ENCODE measurements around the gene RHBDD3. TPM values are rescaled to one million over a fixed set of nuclear protein-coding genes. Genes with fewer than 3 reads are reported as not detected.

Gene RHBDD3
- total and polyA plus RNA-seq, 2 donors = 22.6 to 31.1 TPM

GRCh38 chr22:29275819-29276565 is 8.2 kb upstream of the RHBDD3 start:
- Histone ChIP-seq H3K27ac (ENCODE audit: low read depth in 1 of 2, low read length in 1 of 2) (no peak overlapping the region), H3K36me3 (ENCODE audit: control insufficient read depth in 2 of 2, insufficient read depth in 2 of 2, low read length in 1 of 2) (peaks cover 45 to 89% of the 10 kb centered on the region in 2 donors), H3K4me1 (ENCODE audit: control insufficient read depth in 2 of 2, insufficient read depth in 2 of 2, low read length in 2 of 2) (peaks cover 0 to 7% of the 10 kb centered on the region in 2 donors), H3K27me3 (ENCODE audit: control insufficient read depth in 2 of 2, insufficient read depth in 1 of 2, low read length in 1 of 2) (no peaks in the 10 kb centered on the region), H3K4me3 (ENCODE audit: low read length in 2 of 2) (no peak overlapping the region), H3K9me3 (ENCODE audit: control insufficient read depth in 2 of 2, insufficient read depth in 1 of 2, low read length in 1 of 2) (no peaks in the 10 kb centered on the region)
- DNase-seq (ENCODE audit: low read depth in 6 of 9, low spot score in 9 of 9) = no peak
- 95% methylated on average over 3 of the region's 3 CpGs for WGBS

- DNase-seq (ENCODE audit: low read depth in 6 of 9, low spot score in 9 of 9) = no peak
- H3K27ac ChIP-seq (ENCODE audit: low read depth in 1 of 2, low read length in 1 of 2) = no peak overlapping the region
- peaks cover 6 to 14% of the 10 kb centered on the region in 2 donors for H3K4me1 ChIP-seq (ENCODE audit: control insufficient read depth in 2 of 2, insufficient read depth in 2 of 2, low read length in 2 of 2)
- WGBS = 96% methylated on average over 3 of the region's 3 CpGs
- H3K9me3 ChIP-seq (ENCODE audit: control insufficient read depth in 2 of 2, insufficient read depth in 1 of 2, low read length in 1 of 2) = no peaks in the 10 kb centered on the region
- peaks cover 39 to 92% of the 10 kb centered on the region in 2 donors for H3K36me3 ChIP-seq (ENCODE audit: control insufficient read depth in 2 of 2, insufficient read depth in 2 of 2, low read length in 1 of 2)
- no peak overlapping the region for H3K4me3 ChIP-seq (ENCODE audit: low read length in 2 of 2)
- no peaks in the 10 kb centered on the region for H3K27me3 ChIP-seq (ENCODE audit: control insufficient read depth in 2 of 2, insufficient read depth in 1 of 2, low read length in 1 of 2)
These were observed 7.4 kb upstream of the RHBDD3 start for GRCh38 chr22:29275167-29275566.

GRCh38 chr22:29272624-29273023 is 4.8 kb upstream of the RHBDD3 start:
- peaks cover 15 to 74% of the 10 kb centered on the region in 2 donors for H3K36me3 ChIP-seq (ENCODE audit: control insufficient read depth in 2 of 2, insufficient read depth in 2 of 2, low read length in 1 of 2)
- no peaks in the 10 kb centered on the region for H3K9me3 ChIP-seq (ENCODE audit: control insufficient read depth in 2 of 2, insufficient read depth in 1 of 2, low read length in 1 of 2)
- no peak overlapping the region for H3K4me3 ChIP-seq (ENCODE audit: low read length in 2 of 2)
- no peaks in the 10 kb centered on the region for H3K27me3 ChIP-seq (ENCODE audit: control insufficient read depth in 2 of 2, insufficient read depth in 1 of 2, low read length in 1 of 2)
- no peak overlapping the region for H3K27ac ChIP-seq (ENCODE audit: low read depth in 1 of 2, low read length in 1 of 2)
- 98% methylated on average over 2 of the region's 2 CpGs for WGBS
- H3K4me1 ChIP-seq (ENCODE audit: control insufficient read depth in 2 of 2, insufficient read depth in 2 of 2, low read length in 2 of 2) = peaks cover 13 to 18% of the 10 kb centered on the region in 2 donors
- DNase-seq (ENCODE audit: low read depth in 6 of 9, low spot score in 9 of 9) = no peak

GRCh38 chr22:29270475-29271271 is 2.9 kb upstream of the RHBDD3 start:
- H3K27me3 ChIP-seq (ENCODE audit: control insufficient read depth in 2 of 2, insufficient read depth in 1 of 2, low read length in 1 of 2) = no peaks in the 10 kb centered on the region
- DNase-seq (ENCODE audit: low read depth in 6 of 9, low spot score in 9 of 9) = peak in 1 of 9 donors; percentile 6
- H3K4me3 ChIP-seq (ENCODE audit: low read length in 2 of 2) = peak overlapping the region; percentile 91 to 98
- peaks cover 8 to 57% of the 10 kb centered on the region in 2 donors for H3K36me3 ChIP-seq (ENCODE audit: control insufficient read depth in 2 of 2, insufficient read depth in 2 of 2, low read length in 1 of 2)
- 47% methylated on average over 9 of the region's 9 CpGs for WGBS
- H3K27ac ChIP-seq (ENCODE audit: low read depth in 1 of 2, low read length in 1 of 2) = no peak overlapping the region
- no peaks in the 10 kb centered on the region for H3K9me3 ChIP-seq (ENCODE audit: control insufficient read depth in 2 of 2, insufficient read depth in 1 of 2, low read length in 1 of 2)
- peaks cover 24 to 28% of the 10 kb centered on the region in 2 donors for H3K4me1 ChIP-seq (ENCODE audit: control insufficient read depth in 2 of 2, insufficient read depth in 2 of 2, low read length in 2 of 2)

GRCh38 chr22:29269731-29270474 is 2.1 kb upstream of the RHBDD3 start:
- Histone ChIP-seq H3K9me3 (ENCODE audit: control insufficient read depth in 2 of 2, insufficient read depth in 1 of 2, low read length in 1 of 2) (no peaks in the 10 kb centered on the region), H3K27ac (ENCODE audit: low read depth in 1 of 2, low read length in 1 of 2) (no peak overlapping the region), H3K27me3 (ENCODE audit: control insufficient read depth in 2 of 2, insufficient read depth in 1 of 2, low read length in 1 of 2) (no peaks in the 10 kb centered on the region), H3K4me1 (ENCODE audit: control insufficient read depth in 2 of 2, insufficient read depth in 2 of 2, low read length in 2 of 2) (peaks cover 24 to 28% of the 10 kb centered on the region in 2 donors), H3K4me3 (ENCODE audit: low read length in 2 of 2) (peak overlapping the region; percentile 91 to 98), H3K36me3 (ENCODE audit: control insufficient read depth in 2 of 2, insufficient read depth in 2 of 2, low read length in 1 of 2) (peaks cover 15 to 57% of the 10 kb centered on the region in 2 donors)
- 22% methylated on average over 13 of the region's 13 CpGs for WGBS
- peak in 1 of 9 donors; percentile 32 for DNase-seq (ENCODE audit: low read depth in 6 of 9, low spot score in 9 of 9)

- Histone ChIP-seq H3K9me3 (ENCODE audit: control insufficient read depth in 2 of 2, insufficient read depth in 1 of 2, low read length in 1 of 2) (no peaks in the 10 kb centered on the region), H3K36me3 (ENCODE audit: control insufficient read depth in 2 of 2, insufficient read depth in 2 of 2, low read length in 1 of 2) (peaks cover 12 to 54% of the 10 kb centered on the region in 2 donors), H3K27me3 (ENCODE audit: control insufficient read depth in 2 of 2, insufficient read depth in 1 of 2, low read length in 1 of 2) (no peaks in the 10 kb centered on the region), H3K27ac (ENCODE audit: low read depth in 1 of 2, low read length in 1 of 2) (peak overlapping the region in 1 of 2 donors; percentile 94), H3K4me3 (ENCODE audit: low read length in 2 of 2) (peak overlapping the region; percentile 91 to 98), H3K4me1 (ENCODE audit: control insufficient read depth in 2 of 2, insufficient read depth in 2 of 2, low read length in 2 of 2) (peaks cover 24 to 28% of the 10 kb centered on the region in 2 donors)
- 2% methylated on average over 14 of the region's 14 CpGs for WGBS
- peak in 1 of 9 donors; percentile 19 for DNase-seq (ENCODE audit: low read depth in 6 of 9, low spot score in 9 of 9)
These were observed 1.4 kb upstream of the RHBDD3 start for GRCh38 chr22:29269230-29269604.

GRCh38 chr22:29268511-29269229 is 889 bp upstream of the RHBDD3 start:
- Histone ChIP-seq H3K27ac (ENCODE audit: low read depth in 1 of 2, low read length in 1 of 2) (peak overlapping the region; percentile 94 to 98), H3K9me3 (ENCODE audit: control insufficient read depth in 2 of 2, insufficient read depth in 1 of 2, low read length in 1 of 2) (no peaks in the 10 kb centered on the region), H3K4me3 (ENCODE audit: low read length in 2 of 2) (peak overlapping the region; percentile 91 to 98), H3K27me3 (ENCODE audit: control insufficient read depth in 2 of 2, insufficient read depth in 1 of 2, low read length in 1 of 2) (no peaks in the 10 kb centered on the region), H3K36me3 (ENCODE audit: control insufficient read depth in 2 of 2, insufficient read depth in 2 of 2, low read length in 1 of 2) (peaks cover 13 to 50% of the 10 kb centered on the region in 2 donors), H3K4me1 (ENCODE audit: control insufficient read depth in 2 of 2, insufficient read depth in 2 of 2, low read length in 2 of 2) (peaks cover 24 to 28% of the 10 kb centered on the region in 2 donors)
- WGBS = under 1% methylated on average over 51 of the region's 51 CpGs
- DNase-seq (ENCODE audit: low read depth in 6 of 9, low spot score in 9 of 9) = peak in 2 of 9 donors; percentile 14 to 17

GRCh38 chr22:29267462-29267857 is 321 bp downstream of the RHBDD3 start:
- Histone ChIP-seq H3K9me3 (ENCODE audit: control insufficient read depth in 2 of 2, insufficient read depth in 1 of 2, low read length in 1 of 2) (no peaks in the 10 kb centered on the region), H3K27me3 (ENCODE audit: control insufficient read depth in 2 of 2, insufficient read depth in 1 of 2, low read length in 1 of 2) (no peaks in the 10 kb centered on the region), H3K4me3 (ENCODE audit: low read length in 2 of 2) (peak overlapping the region; percentile 91 to 98), H3K27ac (ENCODE audit: low read depth in 1 of 2, low read length in 1 of 2) (peak overlapping the region; percentile 94 to 98), H3K4me1 (ENCODE audit: control insufficient read depth in 2 of 2, insufficient read depth in 2 of 2, low read length in 2 of 2) (peaks cover 24 to 28% of the 10 kb centered on the region in 2 donors), H3K36me3 (ENCODE audit: control insufficient read depth in 2 of 2, insufficient read depth in 2 of 2, low read length in 1 of 2) (peaks cover 12 to 38% of the 10 kb centered on the region in 2 donors)
- WGBS = under 1% methylated on average over 32 of the region's 32 CpGs
- DNase-seq (ENCODE audit: low read depth in 6 of 9, low spot score in 9 of 9) = peak in 1 of 9 donors; percentile 9

Measured in thymus (tissue), 11 donors.